Thyroid gland (tissue), 4 donors: ENCODE measurements around the gene FAM43A.

Source experiments
- POLR2A ChIP-seq, 2 donors: fragments of 450-650 bp; IDR thresholded peaks; one replicate each; pipeline ENCODE4 v1.6.1; 2017; ENCODE audit warnings: antibody characterized with exemption in 2 of 2, mild to moderate bottlenecking in 2 of 2, moderate library complexity in 1 of 2
- TF ChIP-seq, protein P1 (sequence below), 6 experiments: fragments of 200-600 bp in 3 of 6; fragments of 450-650 bp in 3 of 6; sonication (generic) in 3 of 6; IDR thresholded peaks; one replicate each; pipeline ENCODE4 v1.5.1; 2016 to 2019; ENCODE audit warnings: antibody characterized with exemption in 6 of 6, mild to moderate bottlenecking in 2 of 6, inconsistent platforms in 1 of 6, moderate library complexity in 1 of 6

DNA sequence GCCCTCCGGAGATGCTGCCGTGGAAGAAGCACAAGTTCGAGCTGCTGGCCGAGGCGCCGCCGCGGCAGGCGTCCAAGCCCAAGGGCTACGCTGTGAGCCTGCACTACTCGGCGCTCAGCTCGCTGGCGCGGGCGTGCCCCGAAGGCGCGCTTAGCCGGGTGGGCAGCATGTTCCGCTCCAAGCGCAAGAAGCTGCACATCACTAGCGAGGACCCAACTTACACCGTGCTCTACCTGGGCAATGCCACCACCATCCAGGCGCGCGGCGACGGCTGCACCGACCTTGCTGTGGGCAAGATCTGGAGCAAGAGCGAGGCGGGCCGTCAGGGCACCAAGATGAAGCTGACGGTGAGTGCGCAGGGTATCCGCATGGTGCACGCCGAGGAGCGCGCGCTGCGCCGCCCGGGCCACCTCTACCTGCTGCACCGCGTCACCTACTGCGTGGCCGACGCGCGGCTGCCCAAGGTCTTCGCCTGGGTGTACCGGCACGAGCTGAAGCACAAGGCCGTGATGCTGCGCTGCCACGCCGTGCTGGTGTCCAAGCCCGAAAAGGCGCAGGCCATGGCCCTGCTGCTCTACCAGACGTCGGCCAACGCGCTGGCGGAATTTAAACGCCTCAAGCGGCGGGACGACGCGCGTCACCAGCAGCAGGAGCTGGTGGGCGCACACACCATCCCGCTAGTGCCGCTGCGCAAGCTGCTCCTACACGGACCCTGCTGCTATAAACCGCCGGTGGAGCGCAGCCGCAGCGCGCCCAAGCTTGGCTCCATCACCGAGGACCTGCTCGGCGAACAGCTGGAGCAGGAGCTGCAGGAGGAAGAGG, 1.3 kb downstream of the FAM43A start:
- TF ChIP-seq POLR2A (IDR thresholded peaks at IDR 0.05) = no peak
- TF ChIP-seq, protein P1, sequence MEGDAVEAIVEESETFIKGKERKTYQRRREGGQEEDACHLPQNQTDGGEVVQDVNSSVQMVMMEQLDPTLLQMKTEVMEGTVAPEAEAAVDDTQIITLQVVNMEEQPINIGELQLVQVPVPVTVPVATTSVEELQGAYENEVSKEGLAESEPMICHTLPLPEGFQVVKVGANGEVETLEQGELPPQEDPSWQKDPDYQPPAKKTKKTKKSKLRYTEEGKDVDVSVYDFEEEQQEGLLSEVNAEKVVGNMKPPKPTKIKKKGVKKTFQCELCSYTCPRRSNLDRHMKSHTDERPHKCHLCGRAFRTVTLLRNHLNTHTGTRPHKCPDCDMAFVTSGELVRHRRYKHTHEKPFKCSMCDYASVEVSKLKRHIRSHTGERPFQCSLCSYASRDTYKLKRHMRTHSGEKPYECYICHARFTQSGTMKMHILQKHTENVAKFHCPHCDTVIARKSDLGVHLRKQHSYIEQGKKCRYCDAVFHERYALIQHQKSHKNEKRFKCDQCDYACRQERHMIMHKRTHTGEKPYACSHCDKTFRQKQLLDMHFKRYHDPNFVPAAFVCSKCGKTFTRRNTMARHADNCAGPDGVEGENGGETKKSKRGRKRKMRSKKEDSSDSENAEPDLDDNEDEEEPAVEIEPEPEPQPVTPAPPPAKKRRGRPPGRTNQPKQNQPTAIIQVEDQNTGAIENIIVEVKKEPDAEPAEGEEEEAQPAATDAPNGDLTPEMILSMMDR (IDR thresholded peaks at IDR 0.05) = no peak
